Measurements from ENCODE around the gene PARD3B.

The PARD3B gene

GRCh38 chr2:205646680-205647079 lies 1101.4 kb downstream of the PARD3B start:
- Histone ChIP-seq H3K4me2 (ENCODE audit: low read depth, low read length, poor library complexity, severe bottlenecking) (no peak overlapping the region), H3K4me3 (ENCODE audit: insufficient read depth, low read length, poor library complexity, severe bottlenecking) (no peak overlapping the region), H3K79me2 (ENCODE audit: insufficient read depth, low read length) (no peaks in the 10 kb centered on the region), H4K20me1 (ENCODE audit: low read depth, low read length) (no peaks in the 10 kb centered on the region), H3K9me3 (ENCODE audit: insufficient read depth, low read length) (no peaks in the 10 kb centered on the region), H3F3A (ENCODE audit: insufficient read depth) (no peaks in the 10 kb centered on the region), H3K9ac (ENCODE audit: low read length) (no peak overlapping the region), H3K36me3 (ENCODE audit: low read length) (no peaks in the 10 kb centered on the region), H3K27ac (ENCODE audit: low read depth, low read length) (no peak overlapping the region), H2AFZ (ENCODE audit: low read depth, low read length, severe bottlenecking) (no peak overlapping the region), H3K9me2 (replicated peaks; ENCODE audit: insufficient read depth, low read length) (no peaks in the 10 kb centered on the region), H3K27me3 (ENCODE audit: low read length) (no peaks in the 10 kb centered on the region)
- TF ChIP-seq, protein P1, sequence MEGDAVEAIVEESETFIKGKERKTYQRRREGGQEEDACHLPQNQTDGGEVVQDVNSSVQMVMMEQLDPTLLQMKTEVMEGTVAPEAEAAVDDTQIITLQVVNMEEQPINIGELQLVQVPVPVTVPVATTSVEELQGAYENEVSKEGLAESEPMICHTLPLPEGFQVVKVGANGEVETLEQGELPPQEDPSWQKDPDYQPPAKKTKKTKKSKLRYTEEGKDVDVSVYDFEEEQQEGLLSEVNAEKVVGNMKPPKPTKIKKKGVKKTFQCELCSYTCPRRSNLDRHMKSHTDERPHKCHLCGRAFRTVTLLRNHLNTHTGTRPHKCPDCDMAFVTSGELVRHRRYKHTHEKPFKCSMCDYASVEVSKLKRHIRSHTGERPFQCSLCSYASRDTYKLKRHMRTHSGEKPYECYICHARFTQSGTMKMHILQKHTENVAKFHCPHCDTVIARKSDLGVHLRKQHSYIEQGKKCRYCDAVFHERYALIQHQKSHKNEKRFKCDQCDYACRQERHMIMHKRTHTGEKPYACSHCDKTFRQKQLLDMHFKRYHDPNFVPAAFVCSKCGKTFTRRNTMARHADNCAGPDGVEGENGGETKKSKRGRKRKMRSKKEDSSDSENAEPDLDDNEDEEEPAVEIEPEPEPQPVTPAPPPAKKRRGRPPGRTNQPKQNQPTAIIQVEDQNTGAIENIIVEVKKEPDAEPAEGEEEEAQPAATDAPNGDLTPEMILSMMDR (IDR thresholded peaks at IDR 0.05; ENCODE audit: insufficient read depth, low read length, poor library complexity, severe bottlenecking) = no peak
- no peak for TF ChIP-seq EZH2phosphoT487 (conservative IDR thresholded peaks at IDR 0.05; ENCODE audit: low read length)

DNA sequence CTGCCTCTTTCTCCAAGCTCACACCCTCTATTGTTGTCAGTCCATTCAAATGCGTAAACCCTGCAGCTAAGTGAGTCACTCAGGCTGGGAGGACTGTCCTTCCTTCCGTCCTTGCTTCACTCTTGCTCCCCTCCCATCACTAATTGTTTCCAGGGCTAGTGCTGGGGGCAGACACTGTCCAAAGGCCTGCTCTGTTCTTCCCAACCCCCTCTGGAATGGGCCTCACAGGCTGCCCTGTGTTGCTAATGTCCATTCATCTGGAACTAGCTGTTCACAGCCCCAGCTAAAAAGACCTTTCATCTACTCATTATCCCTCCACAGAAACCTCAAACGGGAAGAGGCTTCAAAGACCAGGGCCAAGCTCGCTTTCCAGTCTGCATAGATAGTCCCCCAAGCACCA lies 1105.2 kb downstream of the PARD3B start:
- Histone ChIP-seq H2AFZ (ENCODE audit: low read depth, low read length, severe bottlenecking) (no peak overlapping the region), H3K4me3 (ENCODE audit: insufficient read depth, low read length, poor library complexity, severe bottlenecking) (no peak overlapping the region), H3K79me2 (ENCODE audit: insufficient read depth, low read length) (no peaks in the 10 kb centered on the region), H3K9ac (ENCODE audit: low read length) (no peak overlapping the region), H3K9me2 (replicated peaks; ENCODE audit: insufficient read depth, low read length) (no peaks in the 10 kb centered on the region), H4K20me1 (ENCODE audit: low read depth, low read length) (no peaks in the 10 kb centered on the region), H3K36me3 (ENCODE audit: low read length) (no peaks in the 10 kb centered on the region), H3K9me3 (ENCODE audit: insufficient read depth, low read length) (no peaks in the 10 kb centered on the region), H3K4me2 (ENCODE audit: low read depth, low read length, poor library complexity, severe bottlenecking) (no peak overlapping the region), H3K27me3 (ENCODE audit: low read length) (no peaks in the 10 kb centered on the region), H3K27ac (ENCODE audit: low read depth, low read length) (no peak overlapping the region), H3F3A (ENCODE audit: insufficient read depth) (no peaks in the 10 kb centered on the region)
- TF ChIP-seq, protein P1 (IDR thresholded peaks at IDR 0.05; ENCODE audit: insufficient read depth, low read length, poor library complexity, severe bottlenecking) = no peak
- no peak for TF ChIP-seq EZH2phosphoT487 (conservative IDR thresholded peaks at IDR 0.05; ENCODE audit: low read length)

GRCh38 chr2:205650931-205651330 lies 1105.7 kb downstream of the PARD3B start:
- Histone ChIP-seq H4K20me1 (ENCODE audit: low read depth, low read length) (no peaks in the 10 kb centered on the region), H2AFZ (ENCODE audit: low read depth, low read length, severe bottlenecking) (no peak overlapping the region), H3K79me2 (ENCODE audit: insufficient read depth, low read length) (no peaks in the 10 kb centered on the region), H3K9ac (ENCODE audit: low read length) (no peak overlapping the region), H3K27me3 (ENCODE audit: low read length) (no peaks in the 10 kb centered on the region), H3K9me3 (ENCODE audit: insufficient read depth, low read length) (no peaks in the 10 kb centered on the region), H3K4me3 (ENCODE audit: insufficient read depth, low read length, poor library complexity, severe bottlenecking) (no peak overlapping the region), H3K4me2 (ENCODE audit: low read depth, low read length, poor library complexity, severe bottlenecking) (no peak overlapping the region), H3K27ac (ENCODE audit: low read depth, low read length) (no peak overlapping the region), H3K9me2 (replicated peaks; ENCODE audit: insufficient read depth, low read length) (no peaks in the 10 kb centered on the region), H3K36me3 (ENCODE audit: low read length) (no peaks in the 10 kb centered on the region), H3F3A (ENCODE audit: insufficient read depth) (no peaks in the 10 kb centered on the region)
- no peak for TF ChIP-seq EZH2phosphoT487 (conservative IDR thresholded peaks at IDR 0.05; ENCODE audit: low read length)
- TF ChIP-seq, protein P1 (IDR thresholded peaks at IDR 0.05; ENCODE audit: insufficient read depth, low read length, poor library complexity, severe bottlenecking) = no peak

Data from SU-DHL-6 (cell line).